DMS 273 treated with DMSO at 0.1 percent for 48 hours (cell line): Measurements from ENCODE around the gene TXNL4A.

Source experiments
- DNase-seq: peaks from one replicate; lab custom pipeline; 2025; lab: John Stamatoyannopoulos, UW

TXNL4A gene

GRCh38 chr18:79935098-79935480, 53.3 kb downstream of the TXNL4A start:
- DNase-seq = no peak

DNA sequence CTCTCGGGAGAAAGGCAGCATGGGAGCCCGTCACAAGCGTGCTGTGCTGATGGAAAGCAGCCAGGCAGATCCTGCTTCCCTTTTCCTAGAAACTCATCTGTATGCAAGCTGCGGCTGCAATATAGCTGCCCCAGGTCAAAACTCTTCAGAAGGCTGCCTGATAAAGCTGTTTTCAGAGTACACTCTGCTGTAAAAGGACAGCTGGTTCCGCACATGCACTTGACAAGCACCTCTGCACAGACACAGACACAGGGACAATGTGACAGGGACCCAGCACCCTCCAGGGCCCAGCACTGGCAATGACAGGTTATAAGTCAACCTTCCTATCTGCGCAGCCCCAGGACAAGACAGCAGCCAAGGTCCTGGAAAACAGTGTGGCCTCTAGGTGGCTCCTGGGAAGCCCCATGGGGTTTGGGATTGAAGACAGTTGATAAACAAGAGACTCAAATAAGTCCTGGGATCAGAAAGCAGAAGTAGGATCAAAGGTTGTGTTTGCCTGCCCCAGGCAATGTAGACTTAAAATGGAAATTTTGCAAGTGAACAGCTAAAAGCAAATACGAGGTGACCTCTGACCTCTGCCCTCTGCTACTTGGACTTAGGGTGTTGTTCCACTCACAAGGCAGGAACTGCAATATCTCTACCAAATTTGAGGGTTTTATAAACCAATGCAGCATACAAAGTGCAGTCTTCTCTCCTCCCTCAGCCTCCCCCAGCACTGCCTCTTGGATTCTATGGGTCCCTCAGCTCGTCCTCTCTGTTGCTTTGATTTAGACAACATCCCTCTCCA, 53.9 kb downstream of the TXNL4A start:
- DNase-seq = no peak

GRCh38 chr18:79933765-79934164, 54.6 kb downstream of the TXNL4A start:
- no peak for DNase-seq

DNA sequence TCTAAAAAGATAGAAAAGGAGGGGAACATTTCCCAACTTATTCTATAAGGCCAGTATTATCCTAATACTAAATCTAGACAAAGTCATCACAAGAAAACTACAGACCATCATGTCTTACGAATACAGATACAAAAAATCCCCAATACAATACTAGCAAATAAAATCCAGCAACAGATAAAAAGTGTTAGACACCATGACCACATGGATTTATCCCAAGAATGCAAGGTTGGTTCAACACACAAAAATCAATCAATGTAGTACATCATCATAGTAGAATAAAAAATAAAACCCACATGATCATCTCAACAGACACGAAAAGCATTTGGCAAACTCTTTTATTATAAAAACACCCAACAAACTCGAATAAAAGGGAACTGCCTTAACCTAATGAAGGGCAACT, 55.5 kb downstream of the TXNL4A start:
- no peak for DNase-seq

- no peak for DNase-seq
Measured at GRCh38 chr18:79931475-79931874, 56.9 kb downstream of the TXNL4A start.

GRCh38 chr18:79930020-79930642, 58.2 kb downstream of the TXNL4A start:
- DNase-seq = no peak

- no peak for DNase-seq
Measured at GRCh38 chr18:79928563-79928960, 59.8 kb downstream of the TXNL4A start.

DNA sequence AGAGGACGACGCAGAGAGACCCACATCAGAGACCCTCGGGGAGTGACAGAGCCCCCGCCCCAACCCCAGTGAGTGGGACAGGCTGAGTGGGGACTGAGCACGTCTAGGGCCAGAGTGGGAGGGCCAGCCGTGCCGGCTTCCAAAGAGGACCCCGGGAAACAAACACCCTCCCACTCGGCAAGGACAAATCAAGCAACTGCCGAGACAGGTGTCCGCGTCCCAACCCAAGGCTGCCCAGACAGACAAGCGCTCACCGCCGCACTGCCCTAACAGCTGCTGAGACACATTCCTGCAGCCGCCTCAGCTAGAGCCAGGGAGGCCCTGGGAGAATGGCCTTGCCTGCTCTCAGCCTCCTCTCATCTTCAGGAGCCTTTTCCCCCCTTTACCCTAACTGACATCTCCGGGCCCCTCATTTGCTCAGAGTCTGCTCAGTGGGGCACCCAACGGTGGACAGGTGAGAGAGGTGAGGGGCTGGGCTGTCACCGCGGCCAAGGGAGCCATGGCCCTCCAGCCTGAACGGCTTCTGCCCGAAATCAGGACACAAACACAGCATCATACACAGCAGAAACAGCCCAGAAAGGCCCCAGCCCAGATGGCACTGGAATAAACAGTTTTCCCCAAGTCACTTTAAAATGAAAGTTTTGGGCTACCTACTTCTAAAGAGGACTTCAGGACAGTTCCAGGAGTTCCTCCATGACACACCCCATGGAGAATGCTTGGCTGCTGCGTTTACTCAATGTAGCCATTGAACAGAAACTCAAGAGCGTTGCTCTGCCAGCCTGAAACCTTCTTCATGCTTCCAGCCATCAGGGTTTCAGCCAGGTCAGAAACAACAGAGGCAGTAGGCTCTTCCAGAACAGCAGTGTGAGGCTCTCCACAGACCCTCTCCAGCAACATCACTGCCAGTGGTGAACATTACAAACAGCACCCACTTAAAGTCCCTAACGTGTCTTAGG, 60.5 kb downstream of the TXNL4A start:
- no peak for DNase-seq

GRCh38 chr18:79926715-79927606, 61.4 kb downstream of the TXNL4A start:
- no peak for DNase-seq

- no peak for DNase-seq
Measured at GRCh38 chr18:79926306-79926705, 62.1 kb downstream of the TXNL4A start.

GRCh38 chr18:79924814-79925731, 63.3 kb downstream of the TXNL4A start:
- DNase-seq = peak; percentile 75

GRCh38 chr18:79923896-79924585, 64.3 kb downstream of the TXNL4A start:
- no peak for DNase-seq

DNA sequence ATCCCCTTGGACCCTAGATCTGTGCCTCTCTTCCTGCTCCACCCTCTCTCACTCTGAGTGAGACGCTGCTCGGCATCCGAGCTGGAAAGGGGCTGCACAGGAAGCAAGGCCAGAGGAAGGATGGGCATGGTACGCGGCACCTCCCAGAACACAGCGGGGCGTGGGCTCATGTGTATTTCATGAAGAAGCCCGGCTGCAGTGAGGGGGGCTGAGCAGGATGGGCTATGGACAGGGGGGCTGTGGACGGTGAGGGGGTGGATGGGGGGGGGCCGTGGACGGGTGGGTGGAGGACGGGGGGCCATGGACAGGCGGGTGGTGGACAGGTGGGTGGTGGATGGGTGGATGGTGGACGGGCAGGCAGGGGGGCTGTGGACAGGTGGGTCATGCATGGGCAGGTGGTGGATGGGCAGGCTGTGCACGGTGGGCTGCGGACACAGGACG, 65.4 kb downstream of the TXNL4A start:
- no peak for DNase-seq

DNA sequence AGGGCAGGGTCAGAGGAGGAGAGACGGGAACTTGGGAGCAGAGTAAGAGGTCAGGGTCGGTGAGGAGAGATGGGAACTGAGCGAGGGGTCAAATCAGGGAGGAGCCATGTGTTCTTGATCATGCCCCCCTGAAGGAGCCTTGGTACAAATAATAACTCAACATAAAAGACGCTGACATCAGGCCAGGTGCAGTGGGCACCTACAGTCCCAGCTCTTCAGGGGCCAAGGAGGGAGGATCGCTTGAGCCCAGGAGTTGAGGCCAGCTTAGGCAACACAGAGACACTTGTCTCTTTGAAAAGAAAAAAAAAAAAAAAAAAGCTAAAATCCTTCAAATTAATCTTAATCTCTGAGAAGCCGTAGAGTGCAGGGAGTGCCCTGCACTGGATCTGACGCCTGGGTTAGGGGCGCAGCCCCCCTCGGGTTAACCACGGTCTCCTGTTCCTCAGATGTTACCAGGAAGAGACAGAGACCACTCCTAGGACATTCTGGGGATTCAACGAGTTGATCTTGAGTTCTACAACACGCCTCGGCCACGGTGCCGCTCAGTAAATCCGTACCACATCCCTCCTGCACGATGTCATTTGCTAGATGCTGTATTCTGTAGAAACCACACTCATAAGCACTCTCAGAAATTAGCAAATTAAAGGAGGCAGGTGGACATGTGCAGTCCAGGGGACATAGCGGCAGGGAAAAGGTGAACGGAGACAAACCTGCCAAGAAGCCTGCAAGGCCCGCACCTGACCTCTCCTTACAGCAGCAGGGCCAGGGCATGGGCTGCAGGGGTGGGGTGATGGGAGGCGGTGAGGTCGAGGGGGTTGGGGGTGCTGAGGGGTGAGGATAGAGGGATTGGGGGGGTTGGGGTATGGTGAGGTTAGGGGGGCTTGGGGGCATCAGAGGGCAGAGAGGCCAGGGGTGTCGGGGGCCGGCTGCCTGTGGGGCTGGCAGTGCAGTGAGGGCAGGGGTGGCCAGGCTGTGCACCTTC, 66.1 kb downstream of the TXNL4A start:
- DNase-seq = no peak
